NCI-H2196 treated with DMSO at 0.1 percent for 48 hours (cell line): ENCODE data around the gene PAX3.

Source experiments
- DNase-seq: peaks from one replicate; lab custom pipeline; 2025; ENCODE audit not compliant: unreplicated experiment; lab: John Stamatoyannopoulos, UW

Gene PAX3

GRCh38 chr2:222271854-222272253 is 26.9 kb downstream of the PAX3 start:
- no peak for DNase-seq

- no peak for DNase-seq
Observed at GRCh38 chr2:222270396-222270795, 28.4 kb downstream of the PAX3 start.

GRCh38 chr2:222269132-222269531 is 29.7 kb downstream of the PAX3 start:
- DNase-seq = no peak

GRCh38 chr2:222268311-222268990 is 30.3 kb downstream of the PAX3 start:
- no peak for DNase-seq

GRCh38 chr2:222264791-222265320 is 33.9 kb downstream of the PAX3 start:
- no peak for DNase-seq

- DNase-seq = no peak
Observed at GRCh38 chr2:222261504-222261903, 37.3 kb downstream of the PAX3 start.

GRCh38 chr2:222257645-222258044 is 41.2 kb downstream of the PAX3 start:
- no peak for DNase-seq

GRCh38 chr2:222256250-222256649 is 42.5 kb downstream of the PAX3 start:
- DNase-seq = no peak

GRCh38 chr2:222255090-222255489 is 43.7 kb downstream of the PAX3 start:
- no peak for DNase-seq

- DNase-seq = no peak
Observed at GRCh38 chr2:222250313-222250712, 48.5 kb downstream of the PAX3 start.

GRCh38 chr2:222249444-222249843 is 49.4 kb downstream of the PAX3 start:
- no peak for DNase-seq

GRCh38 chr2:222248818-222249217 is 50.0 kb downstream of the PAX3 start:
- DNase-seq = no peak

GRCh38 chr2:222248256-222248655 is 50.5 kb downstream of the PAX3 start:
- no peak for DNase-seq

- no peak for DNase-seq
Observed at GRCh38 chr2:222242532-222242931, 56.3 kb downstream of the PAX3 start.

- DNase-seq = no peak
Observed at GRCh38 chr2:222241128-222241870, 57.5 kb downstream of the PAX3 start.

GRCh38 chr2:222240676-222241049 is 58.1 kb downstream of the PAX3 start:
- DNase-seq = no peak

GRCh38 chr2:222239945-222240675 is 58.7 kb downstream of the PAX3 start:
- no peak for DNase-seq

GRCh38 chr2:222239091-222239490 is 59.7 kb downstream of the PAX3 start:
- DNase-seq = no peak

- DNase-seq = no peak
Observed at GRCh38 chr2:222238072-222238471, 60.7 kb downstream of the PAX3 start.

- DNase-seq = no peak
Observed at GRCh38 chr2:222232839-222233238, 66.0 kb downstream of the PAX3 start.

GRCh38 chr2:222232372-222232771 is 66.4 kb downstream of the PAX3 start:
- no peak for DNase-seq

- no peak for DNase-seq
Observed at GRCh38 chr2:222228054-222228453, 70.7 kb downstream of the PAX3 start.
